Skeletal muscle satellite cell (primary cell): ENCODE data around the gene CSTB.
A peak's percentile ranks its signal among the peaks of the same experiment; 100 is the strongest.

Experiments used
- H3K27me3 ChIP-seq: 2 replicates; pipeline ENCODE4 v1.7.0; 2013; ENCODE audit warnings: low read length; ENCODE audit not compliant: control insufficient read depth, insufficient read depth
- H3K36me3 ChIP-seq: 2 replicates; pipeline ENCODE4 v1.7.0; 2013; ENCODE audit warnings: mild to moderate bottlenecking, control low read depth, low read length; ENCODE audit not compliant: insufficient read depth
- H3K4me1 ChIP-seq: 2 replicates; pipeline ENCODE4 v1.7.0; 2013; ENCODE audit warnings: low read length; ENCODE audit not compliant: control insufficient read depth, insufficient read depth
- H3K4me2 ChIP-seq: 2 replicates; pipeline ENCODE4 v1.7.0; 2013; ENCODE audit warnings: mild to moderate bottlenecking, low read length
- H3K4me3 ChIP-seq: 2 replicates; pipeline ENCODE4 v1.7.0; 2013; ENCODE audit warnings: low read length
- H3K9ac ChIP-seq: 2 replicates; pipeline ENCODE4 v1.7.0; 2013; ENCODE audit warnings: mild to moderate bottlenecking, low read depth, low read length, moderate library complexity
- H3K9me3 ChIP-seq: replicated peaks from 2 replicates; pipeline ENCODE4 v1.7.0; 2013; ENCODE audit warnings: mild to moderate bottlenecking, control low read depth, low read length

Gene CSTB

DNA sequence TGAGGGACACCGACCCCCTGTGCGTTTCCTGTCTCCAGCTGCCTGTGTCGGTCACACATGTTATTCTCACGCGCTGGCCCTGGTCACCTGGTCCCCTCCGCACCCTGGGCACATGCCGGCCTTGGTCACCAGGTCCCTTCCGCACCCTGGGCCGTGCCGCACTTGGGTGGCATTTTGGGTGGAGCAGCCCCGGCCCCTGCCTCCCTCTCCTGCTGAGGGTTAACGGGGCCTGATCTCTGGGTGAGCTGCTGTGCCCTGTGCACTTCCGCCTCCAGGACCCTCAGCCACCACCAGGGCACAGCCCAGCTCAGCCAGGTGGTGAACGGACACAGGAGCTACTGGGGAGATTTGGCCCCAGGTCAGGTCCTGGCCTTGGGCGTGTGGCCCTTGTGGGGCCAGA, 39.9 kb upstream of the CSTB start:
- Histone ChIP-seq H3K27me3 (no peaks in the 10 kb centered on the region), H3K4me3 (no peak overlapping the region), H3K4me1 (peaks cover 14% of the 10 kb centered on the region), H3K9me3 (peaks cover 9% of the 10 kb centered on the region), H3K9ac (no peak overlapping the region), H3K36me3 (no peaks in the 10 kb centered on the region), H3K4me2 (no peak overlapping the region)

DNA sequence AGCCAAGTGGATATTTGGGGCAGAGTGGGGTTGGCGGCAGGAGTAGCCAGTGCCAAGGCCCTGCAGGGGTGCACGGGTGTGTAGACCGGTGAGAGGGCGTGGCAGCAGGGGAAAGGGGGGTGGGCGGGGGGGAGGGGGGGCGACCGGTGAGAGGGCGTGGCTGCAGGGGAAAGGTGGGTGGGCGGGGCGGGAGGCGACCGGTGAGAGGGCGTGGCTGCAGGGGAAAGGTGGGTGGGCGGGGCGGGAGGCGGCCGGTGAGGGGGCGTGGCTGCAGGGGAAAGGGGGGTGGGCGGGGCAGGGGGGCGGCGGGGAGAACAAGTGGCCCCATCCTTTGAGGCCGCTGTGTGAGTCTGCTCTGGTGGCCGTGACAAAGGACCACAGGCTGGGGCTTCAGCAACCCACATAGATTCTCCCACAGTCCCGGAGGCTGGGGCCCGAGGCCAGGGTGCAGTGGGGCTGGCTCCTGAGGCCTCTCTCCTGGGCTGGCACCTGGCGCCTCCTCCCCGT, 39.1 kb upstream of the CSTB start:
- H3K36me3 ChIP-seq, result no peaks in the 10 kb centered on the region
- H3K4me1 ChIP-seq, result peaks cover 16% of the 10 kb centered on the region
- no peak overlapping the region for H3K9ac ChIP-seq
- no peak overlapping the region for H3K4me2 ChIP-seq
- no peak overlapping the region for H3K4me3 ChIP-seq
- peaks cover 9% of the 10 kb centered on the region for H3K9me3 ChIP-seq
- H3K27me3 ChIP-seq, result no peaks in the 10 kb centered on the region

DNA sequence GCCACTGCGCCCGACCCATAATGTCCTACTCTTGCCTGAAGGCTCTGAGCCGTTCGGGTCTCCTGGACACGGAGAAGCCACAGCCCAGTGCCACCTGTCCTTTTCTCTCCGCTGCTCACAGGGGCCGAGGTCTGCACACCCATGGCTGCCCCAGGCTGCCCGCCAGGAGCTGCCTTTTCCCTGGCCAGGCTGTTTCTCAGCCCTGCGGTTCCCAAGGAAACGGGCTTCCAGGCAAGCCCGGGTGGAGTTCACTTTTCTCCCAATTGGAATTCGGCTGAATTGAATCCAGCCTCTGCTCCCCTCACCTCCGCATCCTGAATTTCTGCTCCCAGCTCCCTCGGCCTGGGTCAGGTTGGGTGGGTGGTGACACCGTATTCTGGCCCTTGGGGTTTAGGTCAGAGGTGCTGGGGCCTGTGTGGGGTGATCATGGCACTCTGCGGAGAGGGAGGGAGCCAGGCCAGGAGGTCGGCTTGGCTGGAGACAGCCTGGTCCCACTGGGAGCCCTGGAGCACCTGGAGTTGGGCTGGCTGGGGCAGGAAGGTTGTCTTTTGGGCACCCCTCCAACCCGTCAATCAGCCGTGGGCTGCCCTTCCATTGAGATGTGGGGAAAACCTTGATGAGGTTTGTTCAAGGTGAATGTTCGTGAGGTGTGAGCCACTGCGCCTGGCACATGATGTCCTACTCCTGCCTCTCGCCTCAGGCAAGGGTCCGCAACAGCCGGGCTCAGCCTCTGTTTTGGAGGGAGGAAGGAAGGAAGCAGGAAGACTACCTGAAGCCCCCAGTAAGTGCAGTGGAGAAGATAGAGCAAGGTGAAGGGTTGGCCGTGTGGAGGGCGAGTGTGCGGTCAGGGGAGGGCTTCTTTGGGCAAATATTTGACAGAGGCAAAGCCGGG, 38.4 kb upstream of the CSTB start:
- H3K36me3 ChIP-seq, result no peaks in the 10 kb centered on the region
- no peak overlapping the region for H3K4me2 ChIP-seq
- no peak overlapping the region for H3K9ac ChIP-seq
- H3K4me3 ChIP-seq, result no peak overlapping the region
- H3K27me3 ChIP-seq, result no peaks in the 10 kb centered on the region
- H3K4me1 ChIP-seq, result peaks cover 16% of the 10 kb centered on the region
- H3K9me3 ChIP-seq, result peaks cover 9% of the 10 kb centered on the region

DNA sequence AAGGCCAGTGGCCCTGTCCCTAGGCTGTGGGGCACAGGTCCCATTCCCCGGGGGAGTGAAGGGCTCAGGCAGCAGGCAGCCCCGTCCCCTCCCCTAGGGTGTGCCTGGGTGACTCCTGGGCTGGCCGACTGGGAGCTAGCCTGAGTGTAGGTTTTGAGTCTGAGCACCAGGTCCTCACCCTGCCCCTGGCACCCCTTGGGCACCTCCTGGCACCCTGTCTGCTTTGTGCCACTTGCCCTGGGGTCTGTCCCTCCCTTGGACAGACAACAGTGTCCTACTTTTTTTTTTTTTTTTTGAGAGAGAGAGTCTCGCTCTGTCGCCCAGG, 37.5 kb upstream of the CSTB start:
- Histone ChIP-seq H3K4me1 (peaks cover 16% of the 10 kb centered on the region), H3K9me3 (peaks cover 4% of the 10 kb centered on the region), H3K9ac (no peak overlapping the region), H3K4me3 (no peak overlapping the region), H3K4me2 (no peak overlapping the region), H3K27me3 (no peaks in the 10 kb centered on the region), H3K36me3 (no peaks in the 10 kb centered on the region)

DNA sequence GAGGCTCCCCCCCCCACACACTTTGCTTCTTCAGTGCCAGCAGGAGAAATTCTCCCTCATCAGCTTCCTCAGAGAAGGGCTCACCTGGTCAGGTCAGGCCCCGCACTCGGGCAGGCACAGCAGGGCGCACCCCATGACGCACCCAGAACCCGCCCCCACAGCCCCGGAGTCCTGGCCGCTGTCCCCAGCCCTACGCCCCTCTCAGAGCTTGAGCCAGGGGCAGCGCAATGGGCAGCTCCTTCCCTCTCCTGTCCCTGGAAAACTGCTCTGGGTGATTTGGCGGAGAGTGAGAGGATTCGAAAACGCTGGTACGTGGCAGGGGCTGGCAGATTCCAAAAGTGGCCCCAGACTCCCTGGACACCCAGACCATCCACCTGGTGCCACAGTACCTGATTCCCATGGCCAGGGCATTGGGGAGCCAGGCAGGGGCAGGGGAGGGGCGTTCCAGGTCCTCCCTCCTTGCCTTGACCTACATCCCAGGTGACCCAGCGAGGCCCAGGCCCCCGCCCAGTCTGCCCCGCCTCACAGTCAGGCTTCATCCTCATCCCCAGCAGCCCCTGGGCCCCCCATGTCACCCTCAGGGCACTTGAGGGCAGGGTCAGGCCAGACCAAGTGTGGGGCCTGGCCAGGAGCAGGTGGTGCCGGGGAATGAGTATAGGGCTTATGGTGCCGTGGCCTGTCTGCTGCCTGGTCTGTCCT, 37.0 kb upstream of the CSTB start:
- Histone ChIP-seq H3K36me3 (no peaks in the 10 kb centered on the region), H3K27me3 (no peaks in the 10 kb centered on the region), H3K4me2 (no peak overlapping the region), H3K4me3 (no peak overlapping the region), H3K4me1 (peaks cover 16% of the 10 kb centered on the region), H3K9ac (no peak overlapping the region), H3K9me3 (no peaks in the 10 kb centered on the region)

DNA sequence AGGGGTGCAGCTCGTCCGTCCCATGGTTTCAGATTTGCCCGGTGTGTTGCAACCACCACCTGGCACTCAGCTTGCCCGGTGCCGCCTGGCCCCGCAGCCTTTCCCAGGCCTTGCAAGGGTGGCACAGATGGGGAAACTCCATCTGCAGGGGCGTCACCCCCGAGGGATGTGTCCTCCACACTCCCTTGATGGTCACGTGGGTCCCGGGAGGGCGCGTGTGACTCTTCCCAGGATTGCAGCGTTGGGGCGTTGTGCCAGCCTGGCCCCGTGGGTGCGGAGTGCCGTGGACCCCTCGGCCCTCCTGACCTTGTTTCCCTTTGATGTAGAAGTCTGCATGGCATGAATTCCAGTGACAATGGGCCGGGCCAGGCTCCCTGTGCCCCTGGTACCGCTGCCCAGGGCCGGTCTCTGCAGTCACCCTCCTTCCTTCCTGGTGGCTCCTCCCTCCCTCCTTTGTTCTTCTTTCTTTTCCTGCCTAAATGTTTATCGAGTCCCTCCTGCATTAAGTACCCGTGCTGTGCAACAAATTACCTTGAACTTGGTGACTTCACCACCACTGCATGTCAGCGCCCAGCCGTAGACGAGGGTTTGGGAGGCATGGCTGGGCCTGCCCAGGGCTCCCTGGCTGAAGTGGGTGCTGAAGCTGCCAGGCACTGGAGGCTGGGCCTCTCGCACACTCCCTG, 36.2 kb upstream of the CSTB start:
- no peak overlapping the region for H3K9ac ChIP-seq
- H3K4me3 ChIP-seq, result peak overlapping the region; percentile 55

DNA sequence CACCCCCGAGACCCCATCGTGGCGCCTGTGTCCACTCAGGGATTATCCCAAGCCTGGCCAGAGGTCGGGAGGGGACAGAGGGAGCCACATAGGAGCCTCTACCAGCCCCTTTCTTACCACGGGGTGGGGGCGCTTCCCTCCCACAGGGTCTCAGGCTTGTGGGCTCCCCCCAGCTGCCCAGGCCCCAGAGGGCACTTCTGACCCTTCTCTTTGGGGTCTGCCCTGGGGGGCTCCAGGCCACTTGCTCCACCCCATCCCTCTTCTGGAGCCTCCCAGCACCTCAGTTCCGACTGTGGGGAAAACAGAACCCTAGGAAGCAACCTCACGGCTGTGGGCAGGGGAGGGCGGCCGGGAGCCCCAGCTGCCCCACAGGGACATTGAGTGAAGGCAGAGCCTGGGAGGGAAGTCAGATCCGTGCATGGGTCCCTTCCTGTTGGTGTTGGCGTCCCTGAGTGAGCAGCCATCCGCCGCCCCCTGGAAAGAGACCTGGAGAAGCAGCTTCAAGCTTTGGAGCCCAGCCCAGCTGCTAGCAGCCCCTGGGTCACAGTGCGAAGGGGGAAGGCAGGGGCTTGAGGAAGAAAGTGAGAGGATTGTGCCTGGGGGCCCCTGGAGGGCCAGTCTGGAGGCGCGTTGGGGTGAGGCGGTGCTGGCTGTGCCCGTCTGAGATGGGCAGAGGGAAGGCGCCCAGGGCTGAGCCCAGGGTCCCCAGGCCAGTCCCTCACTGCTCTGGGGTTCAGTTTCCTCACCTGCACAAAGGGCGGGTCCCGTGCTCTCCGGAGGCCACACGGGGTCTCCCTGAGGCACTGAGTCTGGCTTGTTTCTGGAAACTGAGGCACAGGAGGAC, 35.4 kb upstream of the CSTB start:
- no peak overlapping the region for H3K9ac ChIP-seq
- H3K27me3 ChIP-seq, result no peaks in the 10 kb centered on the region
- peak overlapping the region; percentile 55 for H3K4me3 ChIP-seq
- H3K36me3 ChIP-seq, result no peaks in the 10 kb centered on the region
- no peaks in the 10 kb centered on the region for H3K9me3 ChIP-seq
- H3K4me2 ChIP-seq, result peak overlapping the region; percentile 82
- peaks cover 16% of the 10 kb centered on the region for H3K4me1 ChIP-seq

More for the DNA sequence above, 36.2 kb upstream of the CSTB start:
- peaks cover 16% of the 10 kb centered on the region for H3K4me1 ChIP-seq
- no peaks in the 10 kb centered on the region for H3K9me3 ChIP-seq
- no peaks in the 10 kb centered on the region for H3K36me3 ChIP-seq
- H3K27me3 ChIP-seq, result no peaks in the 10 kb centered on the region
- peak overlapping the region; percentile 82 for H3K4me2 ChIP-seq

DNA sequence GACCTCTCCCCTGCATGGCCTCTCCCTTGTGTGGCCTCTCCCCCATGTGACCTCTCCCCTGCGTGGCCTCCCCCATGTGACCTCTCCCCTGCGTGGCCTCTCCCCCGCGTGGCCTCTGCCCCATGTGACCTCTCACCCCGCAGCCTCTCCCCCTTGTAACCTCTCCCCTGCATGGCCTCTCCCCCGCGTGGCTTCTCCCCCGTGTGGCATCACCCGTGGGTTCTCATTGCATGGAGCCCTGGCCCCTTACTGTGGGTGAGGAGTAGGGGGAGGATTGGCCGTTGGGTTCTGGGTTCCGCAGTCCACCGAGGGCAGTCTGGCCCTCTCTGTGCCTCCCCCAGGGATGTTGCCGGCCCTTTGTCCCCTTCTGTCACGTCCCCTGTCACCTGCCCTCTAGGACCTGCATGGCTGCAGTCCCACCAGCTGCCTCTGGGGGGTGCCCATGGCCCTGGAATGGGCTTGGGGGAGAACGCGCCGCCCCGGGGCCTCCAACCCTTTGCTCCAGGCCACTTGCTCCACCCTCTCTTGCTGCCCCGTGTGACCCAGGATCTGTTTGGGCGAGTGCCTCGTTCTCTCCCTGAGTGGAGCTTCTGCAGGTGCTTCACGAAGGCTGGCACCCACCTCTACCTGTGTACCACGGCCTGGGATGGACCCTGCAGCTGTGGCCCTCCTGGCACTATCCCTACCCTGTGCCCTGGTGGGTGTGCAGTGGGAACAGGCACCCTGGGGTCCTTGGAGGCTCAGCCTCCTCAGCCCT, 34.6 kb upstream of the CSTB start:
- Histone ChIP-seq H3K9ac (no peak overlapping the region), H3K4me2 (peak overlapping the region; percentile 63), H3K4me3 (peak overlapping the region; percentile 48), H3K4me1 (peaks cover 16% of the 10 kb centered on the region), H3K36me3 (no peaks in the 10 kb centered on the region), H3K27me3 (no peaks in the 10 kb centered on the region), H3K9me3 (no peaks in the 10 kb centered on the region)

DNA sequence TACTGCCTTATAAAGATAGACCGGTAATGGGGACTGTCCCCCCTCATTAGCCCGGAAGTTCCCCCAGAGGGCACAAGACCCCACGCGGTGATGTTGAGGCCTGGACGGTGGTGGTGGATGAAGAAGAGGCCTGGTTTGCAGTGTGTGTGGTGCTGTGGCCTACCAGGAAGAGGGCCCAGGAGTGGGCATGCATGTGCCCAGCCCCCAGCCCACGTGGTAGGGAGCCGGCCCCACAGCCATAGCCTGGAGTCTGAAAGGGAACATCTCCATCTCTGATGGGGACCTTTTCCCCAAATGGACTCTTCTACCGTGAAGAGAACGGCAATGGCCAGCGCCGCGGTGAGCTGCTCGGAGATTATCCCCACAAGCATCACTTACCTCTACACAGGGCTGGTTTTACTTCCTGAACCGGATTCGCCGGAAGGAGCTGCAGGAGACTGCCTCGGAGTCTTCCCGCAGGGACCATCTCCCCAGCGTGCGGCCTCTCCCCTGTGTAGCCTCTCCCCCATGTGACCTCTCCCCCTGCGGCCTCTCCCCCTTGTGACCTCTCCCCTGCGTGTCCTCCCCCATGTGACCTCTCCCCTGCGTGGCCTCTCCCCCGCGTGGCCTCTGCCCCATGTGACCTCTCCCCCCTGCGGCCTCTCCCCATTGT, 33.9 kb upstream of the CSTB start:
- Histone ChIP-seq H3K27me3 (no peaks in the 10 kb centered on the region), H3K4me2 (no peak overlapping the region), H3K4me1 (peaks cover 16% of the 10 kb centered on the region), H3K9me3 (no peaks in the 10 kb centered on the region), H3K4me3 (no peak overlapping the region), H3K36me3 (no peaks in the 10 kb centered on the region), H3K9ac (no peak overlapping the region)

DNA sequence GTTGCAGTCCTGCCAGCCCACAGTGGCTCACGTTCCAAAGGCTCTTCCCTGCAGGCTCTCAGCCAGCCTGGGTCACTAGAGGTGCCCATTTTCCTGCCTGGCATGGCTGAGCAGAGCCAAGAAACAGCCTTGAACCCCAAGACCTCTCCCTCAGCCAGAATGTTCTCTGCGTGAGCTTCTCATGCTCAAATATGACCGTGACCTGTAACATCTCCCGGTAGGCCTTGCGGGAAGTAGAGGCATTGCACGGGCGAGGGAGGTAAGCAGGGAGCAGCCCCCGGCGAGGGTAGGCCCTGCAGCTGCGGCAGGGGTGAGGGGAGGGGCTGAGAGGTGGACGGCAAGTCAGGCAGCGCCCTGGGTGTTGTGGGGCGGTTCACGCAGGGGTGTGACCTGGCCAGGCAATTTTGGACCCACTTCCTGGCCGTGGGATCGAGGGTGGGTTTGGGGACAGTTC, 33.3 kb upstream of the CSTB start:
- peaks cover 16% of the 10 kb centered on the region for H3K4me1 ChIP-seq
- no peak overlapping the region for H3K9ac ChIP-seq
- H3K27me3 ChIP-seq, result no peaks in the 10 kb centered on the region
- H3K36me3 ChIP-seq, result peaks cover 2% of the 10 kb centered on the region
- H3K4me2 ChIP-seq, result no peak overlapping the region
- H3K9me3 ChIP-seq, result no peaks in the 10 kb centered on the region
- H3K4me3 ChIP-seq, result no peak overlapping the region
